Suprapubic skin (tissue), 3 donors: Measurements from ENCODE around the gene SPEM3.

Experiments used
- POLR2AphosphoS5 ChIP-seq, 3 donors: sonication (generic); formaldehyde crosslinking; IDR thresholded peaks; one replicate each; pipeline ENCODE4 v1.6.1; 2017; ENCODE audit warnings: antibody characterized with exemption in 3 of 3
- TF ChIP-seq, protein P1 (sequence below), 2 donors: fragments of 200-600 bp in 1 of 2; fragments of 450-650 bp in 1 of 2; sonication (generic) in 1 of 2; IDR thresholded peaks; one replicate each; pipeline ENCODE4 v1.5.1; 2016 to 2019; ENCODE audit warnings: antibody characterized with exemption in 2 of 2, mild to moderate bottlenecking in 1 of 2, moderate library complexity in 1 of 2

DNA sequence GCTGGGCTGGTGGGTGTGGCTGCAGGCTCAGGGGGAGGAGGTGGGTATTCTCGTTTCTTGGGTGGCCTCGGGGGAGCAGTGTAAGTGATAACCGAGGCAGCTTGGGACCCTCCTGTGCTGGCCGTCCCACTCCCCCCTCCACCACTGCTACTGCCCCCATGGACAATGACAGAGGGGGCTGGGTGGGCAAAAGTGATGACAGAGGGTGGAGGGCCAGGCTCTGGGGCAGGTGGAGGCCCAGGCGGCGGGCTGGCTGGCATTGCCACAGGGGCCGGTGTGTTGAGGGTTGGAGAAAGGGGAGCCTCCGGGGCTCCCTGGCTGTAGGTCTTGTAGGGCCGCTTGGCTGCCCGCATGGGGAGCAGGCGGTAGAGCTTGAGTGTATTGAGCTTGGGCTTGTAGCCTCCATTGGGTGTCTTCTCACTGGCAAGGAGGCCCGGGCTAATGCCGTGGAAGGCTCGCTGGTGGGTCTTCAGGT lies 34.8 kb downstream of the SPEM3 start:
- no peak for TF ChIP-seq POLR2AphosphoS5 (IDR thresholded peaks at IDR 0.05)
- TF ChIP-seq, protein P1, sequence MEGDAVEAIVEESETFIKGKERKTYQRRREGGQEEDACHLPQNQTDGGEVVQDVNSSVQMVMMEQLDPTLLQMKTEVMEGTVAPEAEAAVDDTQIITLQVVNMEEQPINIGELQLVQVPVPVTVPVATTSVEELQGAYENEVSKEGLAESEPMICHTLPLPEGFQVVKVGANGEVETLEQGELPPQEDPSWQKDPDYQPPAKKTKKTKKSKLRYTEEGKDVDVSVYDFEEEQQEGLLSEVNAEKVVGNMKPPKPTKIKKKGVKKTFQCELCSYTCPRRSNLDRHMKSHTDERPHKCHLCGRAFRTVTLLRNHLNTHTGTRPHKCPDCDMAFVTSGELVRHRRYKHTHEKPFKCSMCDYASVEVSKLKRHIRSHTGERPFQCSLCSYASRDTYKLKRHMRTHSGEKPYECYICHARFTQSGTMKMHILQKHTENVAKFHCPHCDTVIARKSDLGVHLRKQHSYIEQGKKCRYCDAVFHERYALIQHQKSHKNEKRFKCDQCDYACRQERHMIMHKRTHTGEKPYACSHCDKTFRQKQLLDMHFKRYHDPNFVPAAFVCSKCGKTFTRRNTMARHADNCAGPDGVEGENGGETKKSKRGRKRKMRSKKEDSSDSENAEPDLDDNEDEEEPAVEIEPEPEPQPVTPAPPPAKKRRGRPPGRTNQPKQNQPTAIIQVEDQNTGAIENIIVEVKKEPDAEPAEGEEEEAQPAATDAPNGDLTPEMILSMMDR (IDR thresholded peaks at IDR 0.05), result no peak
